Breast epithelium (tissue), 3 donors: ENCODE results near the gene MSL1.

Experiments
- CTCF ChIP-seq, 3 donors: fragments of 450-650 bp; IDR thresholded peaks; one replicate each; pipeline ENCODE4 v1.5.1; 2016 to 2017; ENCODE audit warnings: antibody characterized with exemption in 3 of 3, mild to moderate bottlenecking in 3 of 3, moderate library complexity in 3 of 3
- POLR2AphosphoS5 ChIP-seq, 3 donors: sonication (generic); formaldehyde crosslinking; IDR thresholded peaks; one replicate each; pipeline ENCODE4 v1.6.1; 2017; ENCODE audit warnings: antibody characterized with exemption in 3 of 3

- TF ChIP-seq CTCF (IDR thresholded peaks at IDR 0.05) (no peak), POLR2AphosphoS5 (IDR thresholded peaks at IDR 0.05) (no peak)
These were observed 29.2 kb upstream of the MSL1 start for GRCh38 chr17:40092581-40092980.
